IPS DF 6.9 (cell line): ENCODE results near the gene TSPAN4.

Experiments used
- DNase-seq: peaks from one replicate; pipeline ENCODE4 v3.0.0-alpha.2; 2013; ENCODE audit warnings: low read depth, low spot score
- H3K27ac ChIP-seq: one replicate; pipeline ENCODE4 v1.5.1; 2013; ENCODE audit warnings: low read length, control low read depth
- H3K27me3 ChIP-seq: 2 replicates; pipeline ENCODE4 v1.6.1; 2013; ENCODE audit warnings: mild to moderate bottlenecking, low read length; ENCODE audit not compliant: control insufficient read depth, insufficient read depth
- H3K36me3 ChIP-seq: 2 replicates; pipeline ENCODE4 v1.6.1; 2013; ENCODE audit warnings: low read length; ENCODE audit not compliant: control insufficient read depth, insufficient read depth
- H3K4me1 ChIP-seq: 2 replicates; pipeline ENCODE4 v1.6.1; 2013; ENCODE audit warnings: low read length; ENCODE audit not compliant: control insufficient read depth, insufficient read depth
- H3K4me3 ChIP-seq: 2 replicates; pipeline ENCODE4 v1.5.1; 2013; ENCODE audit warnings: mild to moderate bottlenecking, low read length
- H3K9me3 ChIP-seq: 2 replicates; pipeline ENCODE4 v1.6.1; 2013; ENCODE audit warnings: low read length, inconsistent platforms; ENCODE audit not compliant: control insufficient read depth, insufficient read depth
- WGBS: extraction: QIAGEN DNeasy Blood & Tissue Kit; methylation state at CpG from one replicate; pipeline ENCODE4 v1.1.7; 2013; ENCODE audit warnings: mixed read lengths, missing lambda C conversion rate; ENCODE audit not compliant: insufficient read length, insufficient coverage; 5-methylcytosine and 5-hydroxymethylcytosine counted together

TSPAN4 gene

GRCh38 chr11:798093-798713 lies 44.4 kb upstream of the TSPAN4 start, which contains the start of gene SLC25A22:
Gene SLC25A22 (minus strand): TSS chr11:798281. CDS start chr11:795006, 3,275 bp downstream.
- H3K27me3 ChIP-seq = no peaks in the 10 kb centered on the region
- H3K4me1 ChIP-seq = peaks cover 7% of the 10 kb centered on the region
- peak within 1 kb of the TSS; percentile 60 for H3K4me3 ChIP-seq
- no peak within 1 kb of the TSS for H3K27ac ChIP-seq
- H3K36me3 ChIP-seq = peaks cover 29% of the 10 kb centered on the region
- no peaks in the 10 kb centered on the region for H3K9me3 ChIP-seq
- no peak for DNase-seq
- no CpG with 5 or more reads among the region's 69 CpGs for WGBS

- Histone ChIP-seq H3K27ac (no peak overlapping the region), H3K4me1 (peaks cover 11% of the 10 kb centered on the region), H3K9me3 (no peaks in the 10 kb centered on the region), H3K4me3 (no peak overlapping the region), H3K27me3 (no peaks in the 10 kb centered on the region), H3K36me3 (peaks cover 26% of the 10 kb centered on the region)
- no peak for DNase-seq
- WGBS = no CpG with 5 or more reads among the region's 32 CpGs
Observed at GRCh38 chr11:799641-800316, 42.9 kb upstream of the TSPAN4 start.

- no peaks in the 10 kb centered on the region for H3K9me3 ChIP-seq
- no peak overlapping the region for H3K4me3 ChIP-seq
- DNase-seq = no peak
- H3K27me3 ChIP-seq = no peaks in the 10 kb centered on the region
- no peak overlapping the region for H3K27ac ChIP-seq
- peaks cover 26% of the 10 kb centered on the region for H3K36me3 ChIP-seq
- H3K4me1 ChIP-seq = peaks cover 11% of the 10 kb centered on the region
- WGBS = no CpG with 5 or more reads among the region's 30 CpGs
Observed at GRCh38 chr11:800473-800872, 42.2 kb upstream of the TSPAN4 start.

- H3K27ac ChIP-seq = no peak overlapping the region
- WGBS = no CpG with 5 or more reads among the region's 20 CpGs
- H3K27me3 ChIP-seq = no peaks in the 10 kb centered on the region
- no peaks in the 10 kb centered on the region for H3K9me3 ChIP-seq
- H3K4me3 ChIP-seq = no peak overlapping the region
- peaks cover 9% of the 10 kb centered on the region for H3K4me1 ChIP-seq
- H3K36me3 ChIP-seq = peaks cover 26% of the 10 kb centered on the region
- DNase-seq = no peak
Observed at GRCh38 chr11:801097-801780, 41.4 kb upstream of the TSPAN4 start.

- no peak for DNase-seq
- H3K9me3 ChIP-seq = no peaks in the 10 kb centered on the region
- H3K27me3 ChIP-seq = no peaks in the 10 kb centered on the region
- H3K27ac ChIP-seq = no peak overlapping the region
- peaks cover 4% of the 10 kb centered on the region; the same call in 1 of the 2 replicates for H3K4me1 ChIP-seq
- no peak overlapping the region for H3K4me3 ChIP-seq
- peaks cover 26% of the 10 kb centered on the region for H3K36me3 ChIP-seq
- WGBS = no CpG with 5 or more reads among the region's 21 CpGs
Observed at GRCh38 chr11:802018-802617, 40.5 kb upstream of the TSPAN4 start.

GRCh38 chr11:802693-803466 lies 39.8 kb upstream of the TSPAN4 start:
- peaks cover 4% of the 10 kb centered on the region; the same call in 1 of the 2 replicates for H3K4me1 ChIP-seq
- H3K9me3 ChIP-seq = no peaks in the 10 kb centered on the region
- H3K27me3 ChIP-seq = no peaks in the 10 kb centered on the region
- DNase-seq = no peak
- H3K27ac ChIP-seq = no peak overlapping the region
- H3K4me3 ChIP-seq = no peak overlapping the region
- peaks cover 26% of the 10 kb centered on the region for H3K36me3 ChIP-seq
- WGBS = no CpG with 5 or more reads among the region's 28 CpGs

GRCh38 chr11:803467-803742 lies 39.2 kb upstream of the TSPAN4 start:
- Histone ChIP-seq H3K9me3 (no peaks in the 10 kb centered on the region), H3K27ac (no peak overlapping the region), H3K27me3 (no peaks in the 10 kb centered on the region), H3K4me1 (peaks cover 4% of the 10 kb centered on the region; the same call in 1 of the 2 replicates), H3K4me3 (no peak overlapping the region), H3K36me3 (peaks cover 26% of the 10 kb centered on the region)
- WGBS = no CpG with 5 or more reads among the region's 8 CpGs
- DNase-seq = no peak

GRCh38 chr11:803770-804598 lies 38.7 kb upstream of the TSPAN4 start:
- peaks cover 26% of the 10 kb centered on the region for H3K36me3 ChIP-seq
- H3K27ac ChIP-seq = no peak overlapping the region
- peaks cover 4% of the 10 kb centered on the region; the same call in 1 of the 2 replicates for H3K4me1 ChIP-seq
- H3K9me3 ChIP-seq = no peaks in the 10 kb centered on the region
- DNase-seq = no peak
- no CpG with 5 or more reads among the region's 26 CpGs for WGBS
- no peaks in the 10 kb centered on the region for H3K27me3 ChIP-seq
- H3K4me3 ChIP-seq = peak overlapping the region; percentile 55

GRCh38 chr11:804599-804964 lies 38.1 kb upstream of the TSPAN4 start:
- Histone ChIP-seq H3K4me1 (peaks cover 4% of the 10 kb centered on the region; the same call in 1 of the 2 replicates), H3K9me3 (no peaks in the 10 kb centered on the region), H3K27ac (no peak overlapping the region), H3K4me3 (peak overlapping the region; percentile 55; the same call in 1 of the 2 replicates), H3K36me3 (peaks cover 24% of the 10 kb centered on the region), H3K27me3 (no peaks in the 10 kb centered on the region)
- DNase-seq = no peak
- no CpG with 5 or more reads among the region's 18 CpGs for WGBS
